Heart left ventricle (tissue), 16 donors: ENCODE measurements around the gene GPR137. TPM values are rescaled to one million over a fixed set of nuclear protein-coding genes. Genes with fewer than 3 reads are reported as not detected.

Experiments used
- ATAC-seq, 4 donors: fragments of 200-7000 bp; cut with Tn5 transposase; one replicate each; pipeline ENCODE4 v1.9.1; 2020 to 2022; ENCODE audit warnings: moderate library complexity in 4 of 4, mild to moderate bottlenecking in 3 of 4, moderate number of reproducible peaks in 1 of 4
- DNase-seq, 5 donors: peaks; one replicate each; pipeline ENCODE4 v3.0.0-alpha.2; 2020
- H3K27ac ChIP-seq, 12 donors: fragments of 200-600 bp; sonication (generic) in 4 of 12; one replicate each; pipeline versions ENCODE4 v1.5.0 to v1.8.0; 2016 to 2022; ENCODE audit warnings: mild to moderate bottlenecking in 2 of 12
- H3K27me3 ChIP-seq, 9 donors: fragments of 200-600 bp; sonication (generic) in 2 of 9; one replicate each; pipeline versions ENCODE4 v1.5.1 to v1.8.0; 2016 to 2022; ENCODE audit warnings: mild to moderate bottlenecking in 3 of 9
- H3K36me3 ChIP-seq, 9 donors: fragments of 200-600 bp; sonication (generic) in 2 of 9; one replicate each; pipeline versions ENCODE4 v1.5.0 to v1.8.0; 2018 to 2022; ENCODE audit warnings: mild to moderate bottlenecking in 2 of 9
- H3K4me1 ChIP-seq, 12 donors: fragments of 200-600 bp; sonication (generic) in 4 of 12; one replicate each; pipeline versions ENCODE4 v1.5.0 to v1.8.0; 2016 to 2022; ENCODE audit warnings: mild to moderate bottlenecking in 3 of 12
- H3K4me3 ChIP-seq, 12 donors: fragments of 200-600 bp; sonication (generic) in 4 of 12; one replicate each; pipeline versions ENCODE4 v1.5.0 to v1.8.0; 2017 to 2022; ENCODE audit warnings: mild to moderate bottlenecking in 9 of 12, moderate library complexity in 4 of 12
- H3K9me3 ChIP-seq, 12 donors: fragments of 200-600 bp; sonication (generic) in 4 of 12; one replicate each; pipeline versions ENCODE4 v1.5.0 to v1.8.0; 2016 to 2022; ENCODE audit warnings: mild to moderate bottlenecking in 1 of 12
- POLR2A ChIP-seq, 2 donors: fragments of 450-650 bp; IDR thresholded peaks; one replicate each; pipeline ENCODE4 v1.6.1; 2017; ENCODE audit warnings: antibody characterized with exemption in 2 of 2, mild to moderate bottlenecking in 2 of 2, moderate library complexity in 2 of 2
- WGBS, 4 donors: extraction: QIAGEN DNeasy Blood & Tissue Kit in 2 of 4; methylation state at CpG; one replicate each; pipeline versions ENCODE4 v1.1.5 to v1.1.7; 2013 to 2018; 5-methylcytosine and 5-hydroxymethylcytosine counted together
- intact Hi-C, 10 donors: fragments of 100-400 bp; cut with DNase I; formaldehyde crosslinking; loops; one replicate each; pipeline versions ENCODE4 v1.11.1 to v1.14.2; 2022
- polyA plus RNA-seq, 2 donors: library from polyadenylated mRNA; stranded (reverse); fragments of 200-250 nt; gene quantifications; one replicate each; pipeline ENCODE4 v1.2.3, GENCODE V29; 2013
- total RNA-seq, 9 donors: library from RNA; depleted of rRNA in 2 of 9; stranded (reverse); fragments of >200 nt in 2 of 9; fragmentation: NEBNext Ultra II Directional in 3 of 9; extraction: Animal tissue kit (Norgen Biotek cat#: 25700) in 3 of 9; gene quantifications; one replicate each; pipeline versions ENCODE4 v1.1.0 to v1.2.4, GENCODE V29; 2016 to 2023
- TF ChIP-seq, protein P1 (sequence below), 12 donors: fragments of 200-600 bp; sonication (generic) in 4 of 12; IDR thresholded peaks; one replicate each; pipeline versions ENCODE4 v1.5.0 to v1.8.0; 2018 to 2022; ENCODE audit warnings: antibody characterized with exemption in 12 of 12, mild to moderate bottlenecking in 5 of 12
- donor health status: ischemic (EF 13 %, LVEDD 7.1; RV severe dilation, severe dysfunction).
- donor health status: healthy with polysubstance abuse.
- donor health status: DM: no; HTN: yes; CAD: no.
- donor health status: DM: no; HTN: no; CAD: no.
- donor health status: ischemic (EF 25% LVEDD 6.9; RV normal size, moderate dysfunction).
- donor health status: ischemic (EF 25% LVEDD 5.7; RV mildly dilated, moderate dysfunction).
- donor health status: healthy.
- donor health status: DM: yes; HTN: yes; CAD: no.
- donor health status: ischemic (EF 35%, LVEDD 5.7; RV mildly dilated, moderate dysfunction).
- donor health status: nonischemic (EF 11% LVEDD 7.7; RV severe dilation, severe dysfunction).
- donor health status: DM: yes; HTN: yes; CAD: no.
- donor health status: PGD.
- donor health status: ischemic (EF 29% LVEDD 5.4; RV normal size, mild dysfunction).
- donor health status: nonischemic (EF 23%, LVEDD 6.1; RV moderate dilation, normal function).

The GPR137 gene
- total and polyA plus RNA-seq, 11 donors: 20.2 to 48.3 (median 26.2) TPM

DNA sequence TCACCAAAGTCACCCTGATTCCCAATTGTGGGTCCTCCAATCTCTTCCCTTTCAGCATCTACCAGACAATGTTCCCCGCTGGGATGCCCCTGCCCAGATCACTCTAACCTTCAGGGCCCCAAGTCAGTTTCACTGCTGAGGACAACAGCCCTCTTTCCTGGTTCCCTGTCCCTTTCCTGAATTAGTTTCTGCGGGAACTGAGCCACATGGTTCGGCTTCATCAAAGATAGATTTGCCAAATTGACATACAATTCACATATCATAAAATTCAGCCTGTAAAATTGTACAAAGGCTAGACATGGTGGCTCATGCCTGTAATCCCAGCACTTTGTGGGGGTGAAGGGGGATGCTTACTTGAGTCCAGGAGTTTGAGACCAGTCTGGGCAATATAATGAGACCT is 42.3 kb downstream of the GPR137 start:
- H3K4me3 ChIP-seq: no peak overlapping the region
- ATAC-seq: no peak
- 79 to 84% (median 82%) methylated on average over 3 of the region's 3 CpGs for WGBS, 4 donors
- H3K27ac ChIP-seq: no peak overlapping the region
- peaks cover 0 to 5% (median 0%) of the 10 kb centered on the region in 12 donors for H3K9me3 ChIP-seq
- H3K27me3 ChIP-seq: no peaks in the 10 kb centered on the region
- peaks cover 0 to 26% (median 16%) of the 10 kb centered on the region in 12 donors for H3K4me1 ChIP-seq
- DNase-seq: no peak
- intact Hi-C loops: no loop called here
- H3K36me3 ChIP-seq: no peaks in the 10 kb centered on the region
- TF ChIP-seq, protein P1, sequence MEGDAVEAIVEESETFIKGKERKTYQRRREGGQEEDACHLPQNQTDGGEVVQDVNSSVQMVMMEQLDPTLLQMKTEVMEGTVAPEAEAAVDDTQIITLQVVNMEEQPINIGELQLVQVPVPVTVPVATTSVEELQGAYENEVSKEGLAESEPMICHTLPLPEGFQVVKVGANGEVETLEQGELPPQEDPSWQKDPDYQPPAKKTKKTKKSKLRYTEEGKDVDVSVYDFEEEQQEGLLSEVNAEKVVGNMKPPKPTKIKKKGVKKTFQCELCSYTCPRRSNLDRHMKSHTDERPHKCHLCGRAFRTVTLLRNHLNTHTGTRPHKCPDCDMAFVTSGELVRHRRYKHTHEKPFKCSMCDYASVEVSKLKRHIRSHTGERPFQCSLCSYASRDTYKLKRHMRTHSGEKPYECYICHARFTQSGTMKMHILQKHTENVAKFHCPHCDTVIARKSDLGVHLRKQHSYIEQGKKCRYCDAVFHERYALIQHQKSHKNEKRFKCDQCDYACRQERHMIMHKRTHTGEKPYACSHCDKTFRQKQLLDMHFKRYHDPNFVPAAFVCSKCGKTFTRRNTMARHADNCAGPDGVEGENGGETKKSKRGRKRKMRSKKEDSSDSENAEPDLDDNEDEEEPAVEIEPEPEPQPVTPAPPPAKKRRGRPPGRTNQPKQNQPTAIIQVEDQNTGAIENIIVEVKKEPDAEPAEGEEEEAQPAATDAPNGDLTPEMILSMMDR (IDR thresholded peaks at IDR 0.05): no peak
- no peak for TF ChIP-seq POLR2A (IDR thresholded peaks at IDR 0.05)

DNA sequence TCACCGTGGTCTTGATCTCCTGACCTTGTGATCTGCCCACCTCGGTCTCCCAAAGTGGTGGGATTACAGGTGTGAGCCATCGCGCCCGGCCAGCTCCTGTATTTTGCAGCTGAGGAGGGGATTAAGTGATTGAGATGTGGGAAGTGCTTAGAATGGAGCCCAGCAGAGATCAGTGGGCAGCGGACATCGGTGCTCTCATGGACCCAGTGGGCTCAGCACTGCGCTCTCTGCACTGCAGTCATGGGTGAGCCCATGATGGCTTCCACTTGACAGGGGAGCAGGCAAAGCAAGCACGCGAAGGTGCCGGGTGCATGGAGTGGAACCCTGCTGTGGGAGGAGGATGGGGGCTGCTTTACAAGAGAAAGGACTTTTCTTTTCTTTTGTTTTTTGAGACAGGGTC is 45.2 kb downstream of the GPR137 start:
- no peak for DNase-seq
- TF ChIP-seq, protein P1 (IDR thresholded peaks at IDR 0.05): no peak
- TF ChIP-seq POLR2A (IDR thresholded peaks at IDR 0.05): no peak
- intact Hi-C loops: no loop called here
- no peaks in the 10 kb centered on the region for H3K36me3 ChIP-seq
- no peak overlapping the region for H3K4me3 ChIP-seq
- H3K27me3 ChIP-seq: no peaks in the 10 kb centered on the region
- H3K4me1 ChIP-seq: peaks cover 0 to 33% (median 16%) of the 10 kb centered on the region in 12 donors
- H3K9me3 ChIP-seq: peaks cover 0 to 5% (median 0%) of the 10 kb centered on the region in 12 donors
- 77 to 84% (median 79%) methylated on average over 11 of the region's 11 CpGs for WGBS, 4 donors
- ATAC-seq: no peak
- H3K27ac ChIP-seq: no peak overlapping the region

DNA sequence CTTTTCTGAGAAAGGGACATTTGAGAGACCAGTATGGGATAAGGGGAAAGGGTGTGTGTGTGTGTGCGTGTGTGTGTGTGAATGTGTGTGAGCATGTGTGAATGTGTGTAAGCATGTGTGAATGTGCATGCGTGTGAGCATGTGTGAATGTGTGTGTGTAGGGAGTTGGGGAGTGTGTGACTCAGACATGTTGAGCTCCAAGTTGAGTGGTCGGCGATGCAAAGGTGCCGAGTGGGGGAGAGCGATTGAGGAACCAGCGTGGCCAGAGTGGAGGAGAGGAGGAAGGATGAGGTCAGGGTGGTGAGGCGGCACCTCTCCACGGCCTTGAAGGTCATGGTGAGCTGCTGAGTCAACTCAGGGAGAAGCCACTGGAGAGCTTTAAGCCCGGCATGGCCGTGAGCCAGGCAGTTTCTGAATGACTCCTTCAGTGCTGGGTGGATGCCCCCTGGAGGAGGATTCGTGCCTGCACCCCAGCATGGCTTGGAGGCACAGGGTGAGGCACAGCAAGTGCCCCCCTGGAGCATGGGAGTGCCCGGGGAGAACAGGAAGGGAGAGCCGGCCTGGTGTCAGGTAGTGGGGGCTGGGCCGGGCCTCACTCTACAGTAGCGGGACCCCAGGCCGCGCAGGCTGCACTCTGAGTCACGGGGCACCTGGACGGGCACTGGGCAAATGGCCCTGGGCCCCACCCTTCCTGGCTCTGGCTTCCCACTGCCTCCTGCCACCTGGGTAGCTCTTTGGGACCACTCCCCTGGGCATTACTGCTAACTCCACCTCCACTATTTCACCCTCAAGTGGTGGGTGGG is 46.1 kb downstream of the GPR137 start:
- peaks cover 0 to 5% (median 0%) of the 10 kb centered on the region in 12 donors for H3K9me3 ChIP-seq
- peak overlapping the region in 1 of 12 donors; percentile 12 for H3K4me3 ChIP-seq
- peaks cover 0 to 33% (median 16%) of the 10 kb centered on the region in 12 donors for H3K4me1 ChIP-seq
- 41 to 47% (median 44%) methylated on average over 15 to 20 of the region's 20 CpGs for WGBS, 4 donors
- ATAC-seq (peak in 3 of 4 donors; percentile 77 to 80 (median 78)), DNase-seq (peak; percentile 61 to 88 (median 83))
- intact Hi-C loops: no loop called here
- H3K27ac ChIP-seq: peak overlapping the region in 2 of 12 donors; percentile 32 to 37
- H3K36me3 ChIP-seq: no peaks in the 10 kb centered on the region
- TF ChIP-seq, protein P1 (IDR thresholded peaks at IDR 0.05): peak; percentile 16 to 55 (median 34)
- TF ChIP-seq POLR2A (IDR thresholded peaks at IDR 0.05): no peak
- no peaks in the 10 kb centered on the region for H3K27me3 ChIP-seq

DNA sequence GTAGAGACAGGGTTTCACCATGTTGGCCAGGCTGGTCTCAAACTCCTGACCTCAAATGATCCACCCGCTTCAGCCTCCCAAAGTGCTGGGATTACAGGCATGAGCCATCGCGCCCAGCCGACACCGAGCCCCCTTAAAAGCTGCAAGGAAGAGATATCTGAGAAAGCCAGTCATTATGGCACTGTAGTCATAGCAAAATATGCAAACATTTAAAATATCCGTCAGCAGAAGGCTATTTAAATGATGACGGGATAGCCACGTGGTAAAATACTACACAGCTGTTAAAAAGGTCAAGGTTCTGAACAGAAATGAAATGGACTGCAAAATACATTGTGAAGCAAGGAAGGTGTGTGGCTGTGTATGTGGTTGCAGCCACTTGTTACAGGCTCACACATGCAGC is 47.9 kb downstream of the GPR137 start:
- H3K4me3 ChIP-seq: no peak overlapping the region
- 90 to 93% (median 92%) methylated on average over 8 of the region's 8 CpGs for WGBS, 4 donors
- no peak overlapping the region for H3K27ac ChIP-seq
- intact Hi-C loops: no loop called here
- no peaks in the 10 kb centered on the region for H3K27me3 ChIP-seq
- H3K4me1 ChIP-seq: peaks cover 0 to 40% (median 16%) of the 10 kb centered on the region in 12 donors
- H3K36me3 ChIP-seq: no peaks in the 10 kb centered on the region
- DNase-seq: no peak
- TF ChIP-seq POLR2A (IDR thresholded peaks at IDR 0.05): no peak
- TF ChIP-seq, protein P1 (IDR thresholded peaks at IDR 0.05): no peak
- H3K9me3 ChIP-seq: no peaks in the 10 kb centered on the region
- no peak for ATAC-seq
